A549 treated with Hydrocortisone at 1 μM for 4 hours (cell line): Measurements from ENCODE around the gene SLC39A13. TPM values are rescaled to one million over a fixed set of nuclear protein-coding genes. Genes with fewer than 3 reads are reported as not detected.

ENCODE experiments used
- total RNA-seq: library from RNA; stranded (reverse); fragments of 200-300 nt; extraction: Qiagen RNA extraction; gene quantifications from 5 replicates; pipeline ENCODE4 v1.2.3, GENCODE V29; 2022

SLC39A13 gene
- total RNA-seq: 48.2 to 63.7 TPM (median 53.8 TPM) in 5 replicates

DNA sequence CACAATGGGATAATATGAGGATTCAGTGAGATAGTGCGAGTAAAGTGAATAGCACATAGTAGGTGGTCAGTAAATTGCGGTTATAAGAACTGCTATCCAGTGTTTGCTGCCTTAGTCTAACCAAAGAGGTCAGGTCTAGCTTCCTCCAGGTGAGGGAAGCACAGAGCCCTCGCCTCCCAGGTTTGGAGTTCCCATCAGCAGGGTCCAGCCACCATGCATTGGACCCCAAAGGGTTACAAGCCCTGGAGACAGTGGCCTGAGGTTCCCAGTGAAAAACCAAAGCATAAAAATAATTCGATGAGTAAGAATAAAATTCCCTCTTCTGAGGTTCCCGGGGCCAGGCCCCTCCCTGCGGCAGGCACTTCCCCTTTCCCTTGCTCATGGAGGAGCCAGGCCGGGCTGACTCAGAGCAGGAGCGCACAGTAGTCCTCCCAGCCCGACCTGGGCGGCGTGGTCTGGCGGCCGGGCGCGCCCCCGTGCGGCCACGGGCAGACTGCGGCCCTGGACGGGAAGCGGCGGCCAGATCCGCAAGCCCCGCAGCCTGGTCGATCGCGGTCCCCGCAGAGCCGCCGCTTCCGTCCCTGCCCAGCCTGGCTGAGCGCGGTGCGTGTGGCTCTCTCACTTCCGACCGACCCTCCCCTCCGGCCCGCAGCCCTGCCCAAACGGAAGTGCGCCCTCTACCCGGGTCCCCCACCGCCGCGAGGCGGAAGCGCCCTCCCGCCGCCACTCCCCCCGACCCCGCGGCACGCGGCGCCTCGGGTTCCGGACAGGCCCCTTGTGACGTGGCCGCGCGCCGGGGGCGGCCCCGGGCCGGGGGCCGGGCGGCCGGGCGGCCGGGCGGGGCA lies at the start of gene SLC39A13:
TSS of gene SLC39A13 (plus strand) at position 845 of the 845 bp plus-strand sequence. CDS start 1,505 bp downstream, outside the sequence.

DNA sequence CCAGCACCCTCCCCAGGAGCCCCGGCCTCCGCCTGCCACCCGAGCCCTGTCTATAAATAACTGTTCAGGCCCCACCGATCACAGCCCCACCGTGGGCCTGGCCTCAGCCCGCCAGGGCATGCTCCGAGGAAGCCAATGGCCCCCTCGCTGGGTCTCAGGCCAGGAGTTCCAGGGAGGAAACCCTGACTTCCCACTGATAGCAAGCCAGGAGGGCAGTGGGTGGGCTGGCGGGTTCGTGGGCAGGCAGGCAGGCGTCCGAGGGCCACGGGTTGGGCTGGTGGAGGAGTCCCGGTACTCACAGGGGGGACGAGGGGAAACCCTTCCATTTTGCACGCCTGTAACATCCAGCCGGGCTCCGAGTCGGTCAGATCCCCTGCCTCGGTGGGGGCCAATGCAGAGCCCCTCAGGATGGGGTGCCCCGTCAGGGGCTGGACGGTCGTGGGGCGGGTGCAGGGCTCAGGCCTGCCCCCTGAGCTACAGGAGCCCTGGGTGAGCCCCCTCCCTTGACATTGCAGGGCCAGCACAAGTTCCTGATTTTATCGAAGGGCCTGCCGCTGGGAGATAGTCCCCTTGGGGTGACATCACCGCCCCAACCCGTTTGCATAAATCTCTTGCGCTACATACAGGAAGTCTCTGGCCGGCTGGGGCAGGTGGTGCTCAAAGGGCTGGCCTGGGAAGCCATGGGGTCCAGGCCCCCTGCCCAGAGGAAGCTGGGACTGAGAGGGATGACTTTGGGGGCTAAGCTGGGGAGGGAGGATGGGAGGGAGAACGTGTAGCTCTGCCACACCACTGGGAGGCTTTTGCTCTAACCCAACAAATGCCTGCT lies 30.2 kb upstream of the SLC39A13 start, which contains the start of gene SPI1:
TSS of gene SPI1 (minus strand) at position 538 of the 826 bp plus-strand sequence. CDS start at position 344, 194 bp downstream.

DNA sequence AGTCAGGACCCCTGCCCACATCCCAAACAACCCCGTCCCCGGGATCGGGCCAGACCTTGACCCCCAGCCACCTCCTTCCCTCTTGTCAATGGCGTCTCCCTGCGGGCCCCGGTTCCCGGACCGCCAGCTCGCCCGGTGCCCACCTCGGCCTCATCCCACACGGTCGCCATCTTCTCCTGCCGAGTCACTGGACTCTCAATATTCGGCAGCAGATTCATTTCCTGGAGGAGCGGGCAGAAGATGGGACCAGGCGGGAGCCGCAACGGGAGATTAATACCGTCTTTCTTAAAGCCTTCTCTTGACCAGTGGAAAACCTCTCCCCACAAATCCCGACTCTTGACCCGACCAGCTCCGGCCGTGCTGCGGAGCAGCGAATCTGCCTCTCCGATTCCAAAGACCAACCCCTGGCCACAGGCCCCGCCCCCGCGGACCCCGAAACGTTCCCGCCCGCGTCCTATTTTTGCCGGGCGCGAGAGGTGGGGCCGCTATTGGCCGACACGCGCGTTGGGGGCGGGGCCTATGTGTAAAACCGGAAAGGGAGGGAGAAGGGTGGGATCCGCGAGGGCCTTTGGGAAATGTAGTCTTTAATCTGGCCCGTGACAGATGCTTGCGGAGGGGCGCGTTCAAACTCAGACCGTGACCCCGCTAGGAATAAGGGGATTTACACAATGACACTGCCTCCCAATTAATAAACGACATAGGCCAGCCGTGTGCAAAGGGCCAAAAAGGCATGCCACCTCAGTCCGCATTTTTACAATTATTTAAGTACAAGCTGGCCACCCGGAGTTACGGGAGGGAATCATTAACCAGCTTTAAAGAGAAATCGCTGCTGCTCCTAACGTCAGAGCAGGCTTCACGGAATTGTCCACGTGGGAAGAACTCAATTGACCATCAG lies 17.9 kb downstream of the SLC39A13 start, which contains the start of gene PSMC3:
TSS of gene PSMC3 (minus strand) at position 378 of the 895 bp plus-strand sequence. CDS start at position 218, 160 bp downstream.

DNA sequence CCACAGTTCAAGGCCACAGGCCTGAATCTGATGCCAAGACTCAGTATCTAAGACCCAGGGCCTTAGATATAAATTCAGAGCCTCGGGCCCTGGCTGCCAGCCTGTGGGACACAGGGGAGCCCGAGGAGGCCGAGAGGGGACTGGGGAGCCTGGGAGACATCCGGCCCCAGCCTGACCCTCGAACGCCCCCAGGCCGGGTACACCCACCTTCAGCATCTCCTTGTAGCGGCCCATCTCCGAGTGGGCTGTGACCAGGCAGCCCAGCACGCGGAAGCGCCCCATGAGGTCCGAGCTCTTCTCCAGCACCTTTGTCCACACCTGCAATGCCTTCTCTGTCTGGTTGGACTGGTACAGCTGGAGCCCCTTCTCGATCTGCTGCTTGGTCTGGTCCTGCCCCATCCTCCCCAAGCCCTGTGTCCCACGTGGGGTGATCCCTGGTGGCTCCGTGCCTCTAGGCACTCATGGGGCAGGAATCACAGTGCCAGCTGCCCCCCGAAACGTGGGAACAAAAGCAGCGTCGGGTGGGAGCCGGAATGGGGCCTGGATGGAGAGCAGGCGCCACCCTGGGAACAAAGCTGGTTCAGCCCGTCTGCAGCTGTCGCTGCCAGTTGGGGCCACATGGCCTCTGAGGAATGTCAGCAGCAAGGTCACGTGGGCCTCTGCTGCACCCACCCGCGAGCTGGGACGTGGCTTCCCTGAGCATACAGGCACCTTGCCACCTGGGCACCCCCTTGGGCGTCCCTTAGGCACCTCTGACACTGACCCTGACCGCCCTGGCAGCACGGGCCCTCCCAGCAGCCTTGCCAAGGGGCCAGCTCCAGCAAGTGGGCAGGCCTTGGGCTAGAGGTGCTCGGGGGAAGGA lies 40.4 kb downstream of the SLC39A13 start, which contains the start of gene RAPSN:
TSS of gene RAPSN (minus strand) at position 571 of the 862 bp plus-strand sequence. CDS start at position 399, 172 bp downstream.

Other genes starting within 250 kb of the SLC39A13 start
- 28.5 to 37.3 TPM (median 28.7 TPM) in 5 replicates for gene ARFGAP2, start 231.7 kb upstream of the SLC39A13 start, total RNA-seq
- 22.5 to 27.2 TPM (median 26.3 TPM) in 5 replicates for gene PACSIN3, start 222.2 kb upstream of the SLC39A13 start, total RNA-seq
- 72.0 to 89.1 TPM (median 78.8 TPM) in 5 replicates for gene DDB2, start 193.6 kb upstream of the SLC39A13 start, total RNA-seq
- 20.3 to 33.0 TPM (median 21.2 TPM) in 5 replicates for gene ACP2, start 159.8 kb upstream of the SLC39A13 start, total RNA-seq
- 6.8 to 11.4 TPM (median 11.3 TPM) in 5 replicates for gene NR1H3, start 150.6 kb upstream of the SLC39A13 start, total RNA-seq
- 19.1 to 24.2 TPM (median 19.5 TPM) in 5 replicates for gene MADD, start 138.5 kb upstream of the SLC39A13 start, total RNA-seq
- 0.06 to 0.07 TPM (median 0.06 TPM) in 4 of 5 replicates, not detected in the other for gene MYBPC3, start 55.9 kb upstream of the SLC39A13 start, total RNA-seq
- gene SPI1, start 30.0 kb upstream of the SLC39A13 start, total RNA-seq: 0.08 to 0.20 TPM (median 0.14 TPM) in 3 of 5 replicates, not detected in the others
- 185 to 242 TPM (median 190 TPM) in 5 replicates for gene PSMC3, start 17.8 kb downstream of the SLC39A13 start, total RNA-seq
- 0.09 to 0.24 TPM (median 0.18 TPM) in 4 of 5 replicates, not detected in the other for gene RAPSN, start 40.5 kb downstream of the SLC39A13 start, total RNA-seq
- gene CELF1, start 144.5 kb downstream of the SLC39A13 start, total RNA-seq: 46.4 to 55.3 TPM (median 46.8 TPM) in 5 replicates
- gene PTPMT1, start 157.0 kb downstream of the SLC39A13 start, total RNA-seq: 52.6 to 77.9 TPM (median 76.2 TPM) in 5 replicates
- gene KBTBD4, start 170.4 kb downstream of the SLC39A13 start, total RNA-seq: 17.8 to 23.1 TPM (median 18.3 TPM) in 5 replicates
- 104 to 144 TPM (median 131 TPM) in 5 replicates for gene NDUFS3, start 170.5 kb downstream of the SLC39A13 start, total RNA-seq
- not detected in 5 replicates for gene FAM180B, start 178.1 kb downstream of the SLC39A13 start, total RNA-seq
- 0.09 to 0.21 TPM in 2 of 5 replicates, not detected in the others for gene C1QTNF4, start 185.8 kb downstream of the SLC39A13 start, total RNA-seq
- gene MTCH2, start 234.0 kb downstream of the SLC39A13 start, total RNA-seq: 116 to 148 TPM (median 142 TPM) in 5 replicates